ENCODE data around the gene FBXO27. TPM values are rescaled to one million over a fixed set of nuclear protein-coding genes. Genes with fewer than 3 reads are reported as not detected.
A peak's percentile ranks its signal among the peaks of the same experiment; 100 is the strongest.

Gene FBXO27
- total and polyA plus RNA-seq, 2 of the 4 experiments (the other 2 are of a cell fraction), result 0.18 to 0.50 TPM

DNA sequence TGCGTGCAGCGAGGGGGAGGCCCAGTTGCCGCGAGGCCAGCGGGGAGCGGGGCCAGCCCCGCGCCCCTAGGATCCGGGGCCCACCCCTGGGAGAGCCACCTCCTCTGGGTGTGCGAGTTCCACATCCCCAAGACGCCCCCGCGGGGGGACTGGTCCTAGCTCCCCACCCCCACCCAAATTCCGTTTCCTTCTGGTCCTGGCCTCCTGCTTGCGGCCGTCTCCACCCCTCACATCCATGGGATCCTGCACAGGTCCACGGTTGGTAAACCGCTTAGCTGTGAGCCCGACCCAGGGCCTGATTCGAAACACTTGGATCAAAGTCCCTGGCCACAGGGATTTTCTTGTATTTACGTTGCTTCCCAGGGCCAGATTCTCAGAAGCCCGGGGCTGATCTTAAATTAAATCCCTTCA lies 56.5 kb downstream of the FBXO27 start:
- H4K8ac ChIP-seq (ENCODE audit: low read depth in 2 of 2, low read length in 2 of 2), result peak overlapping the region; percentile 55 to 93; a peak in 3 of 4 replicates
- no peaks in the 10 kb centered on the region; the same call in 1 of the 2 replicates for H3K27me3 ChIP-seq (ENCODE audit: control insufficient read depth, insufficient read depth, low read length)
- intact Hi-C loops (cut with micrococcal nuclease), result no loop called here
- H2BK120ac ChIP-seq (ENCODE audit: low read depth, low read length), result peak overlapping the region; percentile 20
- peak overlapping the region; percentile 97 for H2AFZ ChIP-seq (replicated peaks; ENCODE audit: low read length, poor library complexity)
- H3K9me3 ChIP-seq (ENCODE audit: control insufficient read depth, insufficient read depth, low read length), result peaks cover 3% of the 10 kb centered on the region; the same call in 1 of the 2 replicates
- peaks cover 4% of the 10 kb centered on the region; the same call in 1 of the 2 replicates for H4K20me1 ChIP-seq (ENCODE audit: insufficient read depth, low read length)
- peak overlapping the region; percentile 56 for H3K4me3 ChIP-seq (ENCODE audit: insufficient read depth, low read depth, low read length)
- H2BK20ac ChIP-seq (ENCODE audit: low read depth, low read length), result no peak overlapping the region
- H3K18ac ChIP-seq (ENCODE audit: low read depth, low read length), result peak overlapping the region; percentile 30; the same call in 1 of the 2 replicates
- H2BK5ac ChIP-seq (ENCODE audit: low read depth, low read length, poor library complexity, severe bottlenecking), result peak overlapping the region; percentile 41
- BruUV-seq (replicated peaks), result no TSS peak
- H3K4me2 ChIP-seq (ENCODE audit: low read depth, low read length), result peak overlapping the region; percentile 77
- peaks cover 8 to 17% of the 10 kb centered on the region in 2 experiments; a peak in 3 of 4 replicates for H3K79me1 ChIP-seq (ENCODE audit: low read depth in 1 of 2, low read length in 2 of 2)
- POLR2A ChIA-PET (ENCODE audit: unreplicated experiment), result no interaction called here
- H3K4me1 ChIP-seq (ENCODE audit: control insufficient read depth, insufficient read depth, low read length), result peaks cover 7% of the 10 kb centered on the region
- peak overlapping the region; percentile 87 for H3K4ac ChIP-seq (ENCODE audit: low read depth, low read length)
- WGBS, 2 experiments (ENCODE audit: extremely low coverage in 2 of 2, insufficient read length in 1 of 2), result 3% methylated on average over 7 of the region's 22 CpGs; no CpG with 5 or more reads in 1 of the 2 experiments
- H3K36me3 ChIP-seq (ENCODE audit: control insufficient read depth, insufficient read depth, low read length), result no peaks in the 10 kb centered on the region
- peak; percentile 30 for ATAC-seq (ENCODE audit: low read depth)
- DNase-seq, result peak; percentile 31
- H3K14ac ChIP-seq (replicated peaks; ENCODE audit: low read depth, low read length), result peak overlapping the region; percentile 70
- no peak overlapping the region; the same call in 1 of the 2 replicates for H4K91ac ChIP-seq (ENCODE audit: insufficient read depth, low read depth, low read length)
- H3K27ac ChIP-seq (ENCODE audit: insufficient read depth, low read length), result peak overlapping the region; percentile 83
- peak overlapping the region; percentile 52 for H3K9ac ChIP-seq (ENCODE audit: low read depth, low read length)
- peak overlapping the region; percentile 64; the same call in 1 of the 2 replicates for H3K23ac ChIP-seq (ENCODE audit: low read depth, low read length)
- dilution Hi-C loops (cut with HindIII; ENCODE audit: low sequenced_read_pairs, unreplicated experiment), result no loop called here
- CTCF ChIA-PET, result interaction anchor here (0.5 kb wide), 1 partner anchor 292 kb away, joined by 3 read pairs; no protein-coding TSS in a partner anchor
- in situ Hi-C loops (cut with MboI; ENCODE audit: low sequenced_read_pairs), result no loop called here
- peak overlapping the region; percentile 54; the same call in 1 of the 2 replicates for H2AK5ac ChIP-seq (ENCODE audit: low read depth, low read length)
- H3K56ac ChIP-seq (ENCODE audit: extremely low read depth, insufficient read depth, low read length), result peak overlapping the region; percentile 24; the same call in 1 of the 2 replicates
- H4K5ac ChIP-seq (ENCODE audit: low read depth, low read length), result peak overlapping the region; percentile 84
- no peak overlapping the region for H2BK15ac ChIP-seq (ENCODE audit: low read depth, low read length)
- TF ChIP-seq, protein P1, sequence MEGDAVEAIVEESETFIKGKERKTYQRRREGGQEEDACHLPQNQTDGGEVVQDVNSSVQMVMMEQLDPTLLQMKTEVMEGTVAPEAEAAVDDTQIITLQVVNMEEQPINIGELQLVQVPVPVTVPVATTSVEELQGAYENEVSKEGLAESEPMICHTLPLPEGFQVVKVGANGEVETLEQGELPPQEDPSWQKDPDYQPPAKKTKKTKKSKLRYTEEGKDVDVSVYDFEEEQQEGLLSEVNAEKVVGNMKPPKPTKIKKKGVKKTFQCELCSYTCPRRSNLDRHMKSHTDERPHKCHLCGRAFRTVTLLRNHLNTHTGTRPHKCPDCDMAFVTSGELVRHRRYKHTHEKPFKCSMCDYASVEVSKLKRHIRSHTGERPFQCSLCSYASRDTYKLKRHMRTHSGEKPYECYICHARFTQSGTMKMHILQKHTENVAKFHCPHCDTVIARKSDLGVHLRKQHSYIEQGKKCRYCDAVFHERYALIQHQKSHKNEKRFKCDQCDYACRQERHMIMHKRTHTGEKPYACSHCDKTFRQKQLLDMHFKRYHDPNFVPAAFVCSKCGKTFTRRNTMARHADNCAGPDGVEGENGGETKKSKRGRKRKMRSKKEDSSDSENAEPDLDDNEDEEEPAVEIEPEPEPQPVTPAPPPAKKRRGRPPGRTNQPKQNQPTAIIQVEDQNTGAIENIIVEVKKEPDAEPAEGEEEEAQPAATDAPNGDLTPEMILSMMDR (conservative IDR thresholded peaks at IDR 0.05; ENCODE audit: low read depth, low read length), result no peak
- TF ChIP-seq CHD1 (IDR thresholded peaks at IDR 0.05; ENCODE audit: low read depth, low read length) (no peak), MAZ (IDR thresholded peaks at IDR 0.05; ENCODE audit: borderline replicate concordance, low read depth, low read length) (peak; percentile 8; the same call in 1 of the 2 replicates), MAFK (IDR thresholded peaks at IDR 0.05; ENCODE audit: low read depth, low read length) (no peak)
- TF ChIP-seq, protein P2, sequence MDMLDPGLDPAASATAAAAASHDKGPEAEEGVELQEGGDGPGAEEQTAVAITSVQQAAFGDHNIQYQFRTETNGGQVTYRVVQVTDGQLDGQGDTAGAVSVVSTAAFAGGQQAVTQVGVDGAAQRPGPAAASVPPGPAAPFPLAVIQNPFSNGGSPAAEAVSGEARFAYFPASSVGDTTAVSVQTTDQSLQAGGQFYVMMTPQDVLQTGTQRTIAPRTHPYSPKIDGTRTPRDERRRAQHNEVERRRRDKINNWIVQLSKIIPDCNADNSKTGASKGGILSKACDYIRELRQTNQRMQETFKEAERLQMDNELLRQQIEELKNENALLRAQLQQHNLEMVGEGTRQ (IDR thresholded peaks at IDR 0.05; ENCODE audit: low read depth, low read length), result no peak
- H2AK9ac ChIP-seq (replicated peaks; ENCODE audit: low read depth, low read length, poor library complexity), result peak overlapping the region; percentile 49
- H3K9me1 ChIP-seq (ENCODE audit: insufficient read depth, low read length), result no peaks in the 10 kb centered on the region

Data from IMR-90 (cell line).